ENCODE measurements around the gene OXNAD1.
A peak's percentile ranks its signal among the peaks of the same experiment; 100 is the strongest.

OXNAD1 gene, protein sequence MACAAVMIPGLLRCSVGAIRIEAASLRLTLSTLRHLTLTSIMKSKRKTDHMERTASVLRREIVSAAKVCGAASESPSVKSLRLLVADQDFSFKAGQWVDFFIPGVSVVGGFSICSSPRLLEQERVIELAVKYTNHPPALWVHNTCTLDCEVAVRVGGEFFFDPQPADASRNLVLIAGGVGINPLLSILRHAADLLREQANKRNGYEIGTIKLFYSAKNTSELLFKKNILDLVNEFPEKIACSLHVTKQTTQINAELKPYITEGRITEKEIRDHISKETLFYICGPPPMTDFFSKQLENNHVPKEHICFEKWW

DNA sequence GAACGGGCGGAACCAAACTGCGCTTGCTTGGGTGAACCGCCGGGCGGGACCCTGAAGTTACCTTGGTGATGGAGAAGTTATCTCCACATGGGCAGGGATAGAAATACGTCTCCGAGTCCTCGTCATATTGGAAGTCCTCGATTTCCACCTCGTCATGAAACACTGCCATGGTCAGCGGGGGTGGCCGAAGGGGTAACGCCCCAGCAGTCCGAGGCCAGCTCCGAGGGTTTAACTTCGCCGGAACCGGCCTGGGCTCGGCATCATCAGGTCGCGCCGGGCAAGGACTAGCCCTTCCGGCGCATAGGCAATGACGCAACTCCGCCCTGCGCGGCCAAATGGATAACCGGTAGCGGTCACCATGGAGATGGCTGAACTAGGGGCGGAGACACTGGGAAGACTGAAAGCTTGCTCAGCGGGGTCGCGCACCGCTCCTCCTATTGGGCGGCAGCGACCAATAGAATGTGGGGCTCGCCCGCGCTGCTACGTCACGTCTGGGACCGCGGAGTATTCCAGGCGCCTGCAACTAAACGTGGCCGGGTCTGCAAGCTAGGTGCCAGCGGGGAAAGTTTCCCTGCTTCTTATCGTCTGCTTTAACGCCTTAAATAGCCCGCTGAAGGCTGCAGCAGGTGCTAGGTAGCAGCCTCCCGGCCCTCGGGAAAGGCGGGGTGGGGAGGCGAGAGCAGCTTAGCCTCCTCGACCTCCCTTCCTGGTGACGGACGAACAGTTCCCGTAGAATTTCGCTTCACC is at the start of gene OXNAD1, which contains the start of gene DPH3:
OXNAD1 (plus strand) TSS at position 505 of the 747 bp plus-strand sequence. CDS start 5,741 bp downstream, outside the sequence.
DPH3 (minus strand) TSS at position 236 of the 747 bp plus-strand sequence; CDS start at position 169, 67 bp downstream.
- peak; percentile 99 for DNase-seq

DNA sequence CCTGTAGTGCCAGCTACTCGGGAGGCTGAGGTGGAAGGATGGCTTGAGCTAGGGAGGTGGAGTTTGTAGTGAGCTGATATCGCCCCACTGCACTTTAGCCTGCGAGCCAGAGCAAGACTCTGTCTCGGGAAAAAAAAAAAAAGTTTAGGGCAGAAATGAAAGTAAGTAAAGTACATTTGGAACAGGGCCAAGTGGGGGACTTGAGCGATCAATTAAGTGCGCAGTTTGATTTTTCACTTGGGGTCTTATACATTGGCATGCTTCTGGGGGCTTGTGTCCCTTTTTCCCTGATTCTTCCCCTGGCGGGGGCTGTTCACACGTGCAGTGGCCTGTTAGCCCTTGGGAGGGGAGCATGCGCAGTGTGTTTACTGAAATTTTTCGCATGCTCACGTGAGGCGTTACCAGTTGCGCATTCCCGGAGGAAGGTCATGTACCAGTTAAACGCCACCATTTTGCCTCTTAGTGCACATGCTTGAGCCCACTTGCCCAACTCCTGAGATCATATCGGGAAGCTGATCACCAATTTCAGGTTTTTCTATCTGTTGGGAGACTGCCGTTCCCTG is 48.6 kb upstream of the OXNAD1 start:
- no peak for DNase-seq

DNA sequence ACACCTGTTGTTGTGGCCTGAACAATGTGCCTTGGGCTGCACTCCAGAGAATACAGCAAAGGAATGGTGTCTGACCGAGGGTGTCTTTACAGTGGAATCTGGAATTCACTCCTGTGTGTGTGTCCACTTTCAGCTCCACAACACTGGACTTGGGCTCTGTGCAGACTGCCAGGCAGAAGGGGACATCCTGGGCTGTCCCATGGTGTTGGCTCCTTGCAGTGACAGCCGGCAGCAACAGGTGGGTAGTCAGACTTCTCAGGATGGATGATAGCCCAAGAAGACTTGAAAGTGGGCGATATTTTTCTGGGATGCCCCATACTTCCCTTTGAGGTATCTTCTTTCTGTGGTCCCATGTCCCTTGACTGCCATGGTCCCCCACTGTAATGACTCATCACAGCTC is 45.2 kb upstream of the OXNAD1 start:
- DNase-seq: no peak

DNA sequence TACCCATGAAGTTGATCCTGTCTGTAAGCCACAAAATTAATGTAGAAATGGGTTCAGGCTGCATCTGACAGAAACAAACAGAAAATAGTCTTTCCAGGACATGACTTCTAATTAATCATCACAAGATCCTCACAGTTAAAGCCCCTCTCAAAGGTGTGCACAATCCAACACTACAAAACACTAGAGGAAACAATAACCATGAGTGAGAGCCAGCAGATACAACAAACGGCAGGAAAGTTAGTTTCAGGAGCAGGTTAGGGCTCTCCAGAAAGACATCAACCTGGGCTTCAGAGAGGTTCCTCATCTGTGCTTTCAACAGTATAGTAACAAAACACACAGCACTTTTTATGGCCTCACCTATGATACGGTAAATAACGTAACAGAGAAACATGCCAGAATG is 43.0 kb upstream of the OXNAD1 start:
- DNase-seq: no peak

DNA sequence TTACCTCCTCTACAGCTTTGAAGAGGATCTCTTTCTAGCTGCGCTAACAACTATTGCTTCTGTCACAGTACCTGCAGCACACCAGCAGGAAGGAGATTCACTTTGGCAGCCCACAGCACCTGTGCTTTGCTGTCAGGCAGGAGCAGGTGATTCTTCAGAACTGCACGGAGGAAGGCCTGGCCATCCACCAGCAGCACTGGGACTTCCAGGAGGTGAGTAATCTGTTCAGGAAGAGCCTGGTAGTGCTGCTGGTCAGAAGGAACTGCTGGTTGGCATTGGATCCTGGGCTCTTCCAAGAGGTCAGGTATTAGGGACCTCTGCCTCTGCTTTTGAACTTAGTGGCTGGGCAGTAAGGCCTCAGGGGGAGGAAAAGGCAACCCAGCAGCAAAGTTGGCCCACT is 42.5 kb upstream of the OXNAD1 start:
- DNase-seq: no peak

DNA sequence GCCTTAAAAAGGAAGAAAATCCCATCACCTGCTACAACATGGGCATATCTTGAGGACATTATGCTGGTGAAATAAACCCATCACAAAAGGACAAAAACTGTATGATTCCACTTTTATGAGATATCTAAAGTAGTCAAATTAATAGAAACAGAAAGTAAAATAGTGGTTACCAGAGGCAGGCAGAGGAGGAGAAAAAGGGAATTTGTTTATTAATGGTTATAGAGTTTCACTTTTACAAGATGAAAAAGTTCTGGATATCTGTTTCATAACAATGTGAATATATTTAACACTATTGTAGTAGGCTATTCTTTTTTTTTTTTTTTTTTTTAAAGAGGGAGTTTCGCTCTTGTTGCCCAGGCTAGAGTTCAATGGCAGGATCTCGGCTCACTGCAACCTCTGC is 40.7 kb upstream of the OXNAD1 start:
- DNase-seq: no peak

DNA sequence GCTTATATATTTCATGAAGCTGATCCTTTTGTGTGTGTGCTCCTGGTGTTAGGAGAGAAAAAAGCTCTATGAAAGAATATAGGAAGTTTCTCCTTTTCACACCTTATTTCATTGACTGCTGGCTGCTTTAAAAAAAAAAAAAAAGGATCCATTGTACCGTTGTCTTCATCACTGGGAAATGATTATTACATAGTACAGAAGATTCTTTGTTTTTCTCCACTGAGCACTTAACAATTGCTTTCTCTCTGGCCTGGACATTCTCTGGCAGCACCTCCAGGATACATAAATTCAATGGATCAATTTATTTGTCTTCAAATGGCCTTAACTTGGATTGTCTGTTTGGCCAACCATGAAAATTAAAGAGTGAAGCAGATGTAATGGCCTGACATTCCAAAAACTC is 37.4 kb upstream of the OXNAD1 start:
- DNase-seq: no peak

DNA sequence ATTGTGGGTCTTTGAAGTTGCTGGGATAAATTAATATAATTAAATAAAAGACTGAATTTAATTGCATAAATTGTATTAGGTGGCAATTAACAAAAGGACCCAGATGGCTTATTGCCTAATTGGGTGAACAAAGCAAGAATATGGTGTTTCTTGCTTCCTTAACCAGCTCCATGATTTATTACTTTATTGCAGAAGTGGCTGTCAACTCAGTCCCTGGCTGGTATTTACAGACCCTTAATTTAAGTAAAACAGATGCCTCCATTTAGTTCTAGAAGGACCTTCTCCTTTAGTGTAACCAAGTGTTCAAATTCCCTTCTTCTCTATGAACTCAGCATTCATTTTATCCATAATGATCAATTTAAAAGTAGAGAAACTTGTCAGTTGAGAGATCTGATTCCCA is 35.3 kb upstream of the OXNAD1 start:
- DNase-seq: no peak

DNA sequence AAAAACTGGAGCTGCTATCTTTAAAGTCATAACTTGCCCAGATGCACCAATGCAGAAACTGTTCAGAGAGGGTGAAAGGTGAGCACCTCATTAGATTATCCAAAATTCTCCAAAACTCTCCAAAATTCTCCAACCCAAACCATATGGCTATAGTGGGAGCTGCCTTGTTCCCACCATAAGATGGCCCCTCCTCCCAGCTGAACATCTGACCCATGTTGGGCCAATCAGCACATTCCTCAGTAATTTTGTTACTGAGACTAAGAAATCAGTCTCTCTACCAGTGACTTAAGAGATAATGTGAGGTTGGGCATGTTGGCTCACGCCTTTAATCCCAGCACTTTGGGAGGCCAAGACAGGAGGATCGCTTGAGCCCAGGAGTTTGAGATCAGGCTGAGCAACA is 33.0 kb upstream of the OXNAD1 start:
- DNase-seq: no peak

DNA sequence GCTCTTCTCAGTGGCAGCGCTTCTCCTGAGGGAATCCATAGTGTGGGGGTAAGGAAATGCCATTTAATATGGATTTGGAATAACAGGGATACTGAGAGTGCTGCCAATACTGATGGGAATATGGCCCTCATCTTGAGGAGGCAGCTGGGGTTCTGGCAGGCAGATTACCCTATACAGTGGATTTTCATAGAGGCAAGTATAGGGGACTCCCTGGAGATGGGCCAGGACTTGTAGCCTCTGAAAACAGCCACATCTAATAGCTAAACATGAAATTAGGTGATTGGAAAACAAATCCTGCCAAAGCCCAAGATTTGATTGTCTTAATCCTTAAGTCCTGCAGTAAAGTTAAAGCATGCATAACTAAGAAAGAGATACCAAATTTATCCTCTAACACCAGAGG is 31.2 kb upstream of the OXNAD1 start:
- no peak for DNase-seq

DNA sequence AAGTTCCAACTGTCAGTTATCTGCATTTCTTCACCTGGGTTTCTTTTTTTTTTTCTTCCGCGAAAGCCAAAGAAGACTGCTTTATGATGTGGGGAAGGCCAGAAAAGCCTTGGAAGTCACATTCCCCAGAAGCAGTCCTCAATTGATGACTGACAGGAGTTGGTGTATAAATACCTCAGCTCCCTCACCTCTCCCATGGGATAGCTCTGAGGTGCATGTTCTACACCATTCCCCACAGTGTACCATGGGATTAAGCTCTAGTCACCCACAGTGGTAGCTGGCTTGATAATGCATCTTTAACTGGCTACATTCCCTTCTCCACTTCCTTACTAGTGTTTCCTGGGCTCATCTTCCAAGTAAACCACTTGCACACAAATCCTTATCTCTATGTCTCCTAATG is 30.7 kb upstream of the OXNAD1 start:
- no peak for DNase-seq

DNA sequence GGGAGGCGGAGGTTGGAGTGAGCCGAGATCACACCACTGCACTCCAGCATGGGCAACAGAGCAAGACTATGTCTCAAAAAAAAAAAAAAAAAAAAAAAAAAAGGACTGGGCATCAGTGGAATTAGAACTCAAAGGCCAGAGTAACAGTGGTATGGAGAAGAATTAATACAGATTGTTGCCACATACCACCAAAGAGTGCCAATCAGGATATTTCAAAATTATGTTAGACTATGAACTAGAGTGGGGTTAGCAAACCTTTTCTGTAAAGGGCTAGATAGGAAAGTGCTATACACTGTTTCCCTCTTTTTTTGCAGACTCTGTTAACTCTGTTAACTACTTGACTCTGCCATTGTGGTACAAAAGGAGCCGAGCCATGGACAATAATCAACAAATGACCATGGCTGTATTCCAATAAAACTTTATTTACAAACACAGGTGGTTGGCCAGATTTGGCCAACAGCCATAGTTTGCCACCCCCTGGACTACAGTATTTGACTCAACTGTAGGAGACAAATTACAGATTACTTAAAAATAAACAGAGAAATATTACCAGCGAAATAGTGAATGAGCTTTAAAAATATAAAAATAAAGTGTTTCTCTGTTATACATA is 28.9 kb upstream of the OXNAD1 start:
- DNase-seq: no peak

DNA sequence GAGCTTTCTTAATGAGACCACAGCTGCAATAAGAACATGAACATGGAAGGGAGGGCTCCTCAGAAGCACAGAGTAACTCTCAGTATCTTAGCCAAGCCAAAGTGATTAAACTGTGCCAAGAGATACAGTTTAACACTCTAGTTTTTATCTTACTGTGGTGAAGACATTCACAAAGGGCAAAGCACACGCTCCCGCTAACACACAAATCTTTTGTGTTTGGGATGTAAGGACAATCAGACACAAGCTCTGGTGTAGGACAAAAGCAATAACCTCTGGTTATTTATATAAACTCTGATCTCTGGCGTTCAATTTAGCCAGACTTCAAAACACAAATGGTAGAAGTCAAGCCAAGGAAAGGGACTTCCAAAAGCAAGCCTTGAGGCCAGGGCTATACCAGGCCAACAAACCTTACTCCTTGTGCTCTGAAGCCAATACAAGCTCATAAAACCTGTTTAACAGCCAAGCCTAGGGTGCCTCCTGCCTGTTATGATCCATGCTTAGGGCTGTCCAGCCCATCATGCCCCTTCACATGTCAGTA is 28.1 kb upstream of the OXNAD1 start:
- DNase-seq: no peak

DNA sequence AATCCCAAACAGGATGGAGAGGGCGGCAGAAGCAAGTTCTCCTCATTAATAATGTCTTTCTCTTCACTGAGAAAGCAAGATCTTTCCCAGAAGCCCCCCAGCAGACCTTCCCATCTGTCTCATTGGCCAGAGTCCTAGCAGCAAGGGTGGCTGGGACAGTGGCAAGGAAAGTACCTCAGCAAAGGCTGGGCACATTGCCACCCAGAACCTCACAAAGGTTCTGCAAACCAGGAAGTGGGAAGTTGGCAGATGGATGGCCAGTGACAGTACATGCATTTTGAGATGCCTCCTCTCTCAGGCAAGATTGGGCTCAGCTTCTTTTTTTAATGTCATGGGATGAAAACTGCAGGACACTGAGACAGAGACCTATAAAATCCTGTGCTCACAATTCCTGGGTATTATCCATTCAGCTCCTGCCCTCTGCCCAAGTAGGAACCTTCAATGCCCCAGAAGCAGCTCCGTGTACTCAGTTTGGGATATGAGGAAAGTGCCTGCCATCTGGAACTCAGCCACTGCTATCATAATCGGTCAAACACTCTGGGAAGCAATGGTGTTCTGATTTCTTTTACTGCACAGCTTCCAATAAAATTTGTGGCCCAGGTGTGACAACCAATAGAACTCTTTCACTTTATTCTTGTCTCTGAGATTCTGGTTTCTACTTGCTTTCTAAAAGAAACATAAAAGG is 25.8 kb upstream of the OXNAD1 start:
- DNase-seq: no peak

DNA sequence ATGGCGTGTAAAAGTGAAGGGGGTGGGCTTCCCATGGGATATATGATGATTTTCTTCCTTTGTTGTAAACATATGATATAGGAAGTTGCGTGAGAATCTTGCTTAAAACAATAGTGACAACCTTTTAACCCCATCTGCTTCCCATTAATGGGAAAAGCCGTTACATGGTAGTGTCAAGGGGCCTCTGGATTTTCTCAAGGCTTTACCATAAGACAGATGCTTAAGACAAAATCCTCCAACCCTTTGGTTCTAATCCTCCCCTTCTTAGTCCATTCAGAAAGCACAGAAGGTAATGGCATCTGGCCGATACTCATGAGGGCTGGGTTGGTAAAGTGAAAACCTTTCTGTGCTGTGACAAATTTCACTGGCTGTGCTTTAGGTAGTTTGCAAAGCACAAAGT is 25.2 kb upstream of the OXNAD1 start:
- DNase-seq: no peak

DNA sequence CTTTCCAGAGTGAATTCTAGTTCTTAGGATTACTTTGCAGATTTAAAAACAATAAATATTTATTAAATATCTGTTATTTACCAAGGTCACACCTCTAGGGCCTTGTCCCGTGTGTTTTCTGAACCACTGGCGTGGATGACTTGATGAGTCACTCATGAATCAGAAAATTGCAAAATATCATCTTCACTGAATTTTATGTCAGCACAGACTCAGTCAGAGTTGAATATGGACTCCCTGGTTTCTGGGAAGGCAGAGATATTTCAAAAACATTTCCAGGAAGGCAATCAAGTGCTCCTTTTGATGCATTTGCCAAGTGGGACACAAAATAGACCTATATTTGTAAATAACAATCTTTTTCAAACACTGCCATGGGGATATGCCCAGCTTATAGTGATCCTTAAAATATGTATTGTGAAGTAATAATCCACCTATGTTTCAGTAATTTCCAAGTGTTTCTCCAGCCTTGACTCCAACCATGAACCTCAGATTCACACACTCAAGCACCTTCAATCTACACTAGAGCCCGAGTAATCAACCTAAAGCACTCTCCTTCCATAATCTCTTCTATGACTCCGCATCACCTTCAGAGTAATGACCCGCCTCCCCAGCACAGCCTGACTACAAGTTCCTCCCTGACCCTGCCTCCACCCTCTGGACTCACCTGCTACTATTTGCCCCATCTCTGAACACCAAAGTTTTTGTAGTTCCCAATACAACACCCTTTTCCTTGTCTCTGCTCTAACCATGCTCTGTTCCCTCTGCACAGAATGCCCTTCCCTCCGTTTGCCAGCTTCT is 24.6 kb upstream of the OXNAD1 start:
- peak; percentile 44 for DNase-seq

DNA sequence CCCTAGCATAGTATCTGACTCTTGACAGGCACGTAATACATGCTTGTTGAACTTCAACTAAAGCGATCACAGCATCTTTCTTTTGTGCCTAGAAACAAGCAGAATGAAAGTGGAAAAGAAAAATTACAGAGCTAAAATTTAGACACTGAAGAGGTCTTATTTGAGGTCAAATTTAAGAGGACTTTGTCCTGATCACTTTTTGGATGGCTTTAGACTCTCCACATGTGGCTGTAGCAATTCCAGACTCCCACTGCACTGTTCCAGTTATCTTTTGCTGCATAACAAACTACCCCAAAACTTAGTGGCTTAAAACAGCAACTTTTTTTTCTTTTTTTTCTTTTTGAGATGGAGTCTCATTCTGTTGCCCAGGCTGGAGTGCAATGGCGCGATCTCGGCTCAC is 23.8 kb upstream of the OXNAD1 start:
- DNase-seq: no peak

DNA sequence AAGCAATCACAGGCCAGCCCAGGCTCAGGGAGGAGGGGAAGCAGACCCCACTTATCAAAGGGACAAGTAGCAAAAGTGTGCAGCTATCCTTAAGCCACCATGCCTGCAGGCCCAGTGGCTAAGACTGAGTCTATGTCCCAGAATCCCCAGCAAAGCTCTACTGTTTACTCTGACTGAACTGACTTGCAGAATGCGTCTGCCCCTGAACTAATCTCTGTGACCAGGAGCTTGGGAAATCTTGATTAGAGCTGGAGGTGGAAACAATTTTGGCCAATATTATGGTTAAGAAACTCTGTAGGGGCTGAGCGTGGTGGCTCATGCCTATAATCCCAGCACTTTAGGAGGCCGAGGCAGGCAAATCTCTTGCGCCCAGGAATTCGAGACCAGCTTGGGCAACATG is 22.8 kb upstream of the OXNAD1 start:
- DNase-seq: no peak

DNA sequence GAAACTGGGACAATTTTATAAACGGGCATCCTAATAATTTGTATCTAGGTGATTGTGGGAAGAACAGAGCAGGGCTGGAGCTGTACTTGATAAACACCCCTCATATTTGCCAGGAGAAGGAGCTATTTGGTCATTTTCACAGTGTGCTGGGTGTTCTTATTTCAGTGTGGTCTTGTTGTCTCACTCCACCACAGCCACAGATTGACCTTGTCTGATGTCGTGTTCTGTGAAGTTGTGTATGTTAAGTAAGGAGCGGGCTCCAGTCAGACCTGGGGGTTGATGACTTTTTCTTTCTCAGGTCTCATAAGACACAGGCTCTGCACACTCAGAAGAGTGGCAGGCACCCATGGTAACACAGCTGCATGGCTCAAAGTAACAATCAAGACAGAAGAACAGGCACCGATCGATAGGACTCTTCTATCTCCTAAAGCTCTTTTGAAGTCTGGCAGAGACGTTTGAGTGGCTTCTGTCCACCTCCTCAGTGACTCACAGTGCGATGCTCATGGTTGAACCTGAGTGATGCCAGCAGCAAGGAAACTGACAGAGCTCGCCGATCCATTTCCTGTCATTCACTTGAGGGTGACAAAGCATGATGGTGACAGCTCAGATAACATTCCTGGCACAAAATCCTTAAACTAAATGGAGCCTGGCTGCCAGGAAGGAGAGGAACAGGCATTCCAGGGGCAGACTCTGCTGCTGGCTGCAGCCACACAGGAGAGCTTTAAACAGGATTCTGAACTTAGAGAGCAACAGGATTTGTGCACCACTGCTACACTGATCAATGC is 21.1 kb upstream of the OXNAD1 start:
- DNase-seq: peak; percentile 22

DNA sequence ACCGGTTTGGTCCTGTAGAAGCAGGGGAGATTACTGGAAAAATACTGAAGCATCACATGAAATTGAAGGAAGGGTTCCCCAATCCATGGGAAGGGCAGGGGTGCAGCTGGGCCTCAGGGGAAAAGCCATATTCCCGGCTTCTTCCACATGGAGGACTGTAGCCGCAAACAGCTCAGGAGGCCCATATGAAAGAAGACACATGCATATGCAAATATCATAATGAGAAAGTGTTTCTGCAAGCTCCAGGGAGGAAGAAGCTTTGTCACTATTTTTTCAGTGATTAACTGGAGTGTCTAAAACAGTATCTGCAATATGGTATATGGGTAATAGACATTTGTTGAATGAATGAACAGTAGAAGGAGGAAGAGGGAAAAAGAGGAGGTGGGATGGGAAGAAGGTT is 19.4 kb upstream of the OXNAD1 start:
- no peak for DNase-seq
